Stimulated activated CD8-positive, alpha-beta memory T cell treated with anti-CD3 and anti-CD28 coated beads, Interleukin-2, amount 100 ng/mL, for 48 hours (primary cell): ENCODE results near the gene SCN8A.
A peak's percentile ranks its signal among the peaks of the same experiment; 100 is the strongest.
"Not testable (repeated sequence)": the region's sequence is repeated elsewhere in the genome, so short reads cannot be mapped to it uniquely, and the experiment has no call there.

Experiments used
- DNase-seq, 2 donors: peaks; one replicate each; pipeline ENCODE4 v3.0.0-alpha.2; 2020; ENCODE audit warnings: low read depth in 2 of 2

SCN8A gene

GRCh38 chr12:51591016-51591901, at the start of gene SCN8A:
SCN8A (plus strand) TSS chr12:51591233; CDS start chr12:51662818, 71,585 bp downstream.
- peak; percentile 21 to 26 for DNase-seq

- DNase-seq: no peak
Measured at GRCh38 chr12:51546097-51546496, 44.9 kb upstream of the SCN8A start.

GRCh38 chr12:51547606-51548005, 43.4 kb upstream of the SCN8A start:
- no peak for DNase-seq

- no peak for DNase-seq
Measured at GRCh38 chr12:51548241-51548640, 42.8 kb upstream of the SCN8A start.

- DNase-seq: no peak
Measured at GRCh38 chr12:51549637-51550036, 41.4 kb upstream of the SCN8A start.

GRCh38 chr12:51568271-51569032, 22.6 kb upstream of the SCN8A start:
- DNase-seq: not testable (repeated sequence)

GRCh38 chr12:51579321-51579850, 11.6 kb upstream of the SCN8A start:
- DNase-seq: no peak

GRCh38 chr12:51589060-51589459, 2.0 kb upstream of the SCN8A start:
- DNase-seq: no peak

- DNase-seq: no peak
Measured at GRCh38 chr12:51589557-51590176, 1.4 kb upstream of the SCN8A start.

GRCh38 chr12:51590347-51591015, 552 bp upstream of the SCN8A start:
- DNase-seq: peak; percentile 65 to 67

- no peak for DNase-seq
Measured at GRCh38 chr12:51592034-51592705, 1.1 kb downstream of the SCN8A start.

GRCh38 chr12:51593021-51593420, 2.0 kb downstream of the SCN8A start:
- no peak for DNase-seq

- peak; percentile 2 to 3 for DNase-seq
Measured at GRCh38 chr12:51593539-51593938, 2.5 kb downstream of the SCN8A start.

- no peak for DNase-seq
Measured at GRCh38 chr12:51598156-51598555, 7.1 kb downstream of the SCN8A start.

- no peak for DNase-seq
Measured at GRCh38 chr12:51600721-51601120, 9.7 kb downstream of the SCN8A start.

- no peak for DNase-seq
Measured at GRCh38 chr12:51601241-51601640, 10.2 kb downstream of the SCN8A start.

- not testable (repeated sequence) for DNase-seq
Measured at GRCh38 chr12:51605896-51606295, 14.9 kb downstream of the SCN8A start.

- not testable (repeated sequence) for DNase-seq
Measured at GRCh38 chr12:51607197-51607596, 16.2 kb downstream of the SCN8A start.

- DNase-seq: no peak
Measured at GRCh38 chr12:51620448-51620847, 29.4 kb downstream of the SCN8A start.

- no peak for DNase-seq
Measured at GRCh38 chr12:51621156-51621922, 30.3 kb downstream of the SCN8A start.
